ENCODE measurements around the gene FARS2. TPM values are rescaled to one million over a fixed set of nuclear protein-coding genes. Genes with fewer than 3 reads are reported as not detected.

Gene FARS2
- total RNA-seq, 4 donors from 2014 or later, result 10.6 to 24.9 (median 15.2) TPM

DNA sequence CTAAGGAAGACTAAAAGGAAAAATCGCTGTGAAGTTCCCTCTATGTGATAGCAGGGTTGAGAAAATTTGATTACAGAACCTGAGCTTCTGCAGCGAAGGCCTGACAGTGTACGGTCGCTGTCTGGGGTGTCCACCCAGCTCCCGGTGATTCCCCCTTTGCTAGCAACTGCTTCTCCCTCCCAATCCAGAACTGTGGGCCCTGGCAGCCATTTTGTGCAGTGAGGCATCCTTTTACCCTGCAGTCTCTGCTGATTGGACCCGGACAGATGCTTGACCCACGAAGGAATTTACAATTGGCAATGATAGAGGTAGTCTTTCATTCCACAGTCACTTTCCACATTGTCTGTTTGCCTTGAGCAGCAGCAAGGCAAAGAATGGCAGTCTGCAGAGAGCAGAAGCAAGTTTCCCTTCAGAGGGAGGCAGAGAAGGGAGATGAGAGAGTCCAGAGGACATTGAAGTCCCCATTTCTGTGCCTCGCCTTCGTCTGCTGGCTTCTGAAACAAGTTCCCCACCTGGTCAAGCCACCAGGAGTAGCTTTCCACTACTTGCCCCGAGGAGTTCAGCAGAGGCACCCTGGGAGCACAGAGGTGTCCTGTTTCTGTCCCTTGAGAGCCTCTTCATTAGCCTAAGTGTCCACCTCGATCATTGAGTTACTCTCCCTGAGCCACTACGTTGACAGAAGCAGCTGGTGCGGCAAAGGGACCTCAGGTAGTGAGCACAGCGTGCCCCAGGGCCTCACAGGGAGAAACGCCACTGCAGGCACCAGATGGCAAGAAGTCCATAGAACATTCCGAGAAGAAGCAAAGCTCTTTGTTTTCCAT lies 375.1 kb downstream of the FARS2 start:
- Histone ChIP-seq H3K4me3 (no peak overlapping the region), H3K27ac (replicated peaks in 1 of 4) (no peak overlapping the region), H3K4me1 (no peaks in the 10 kb centered on the region), H3K27me3 (no peaks in the 10 kb centered on the region), H3K36me3 (no peaks in the 10 kb centered on the region), H3K9me3 (peaks cover 0 to 11% (median 6%) of the 10 kb centered on the region in 4 donors)
- no peak for DNase-seq (ENCODE audit: extremely low spot score)
- intact Hi-C loops (cut with DNase I), result no loop called here
- WGBS, result 89% methylated on average over 14 of the region's 16 CpGs
- TF ChIP-seq EP300 (IDR thresholded peaks at IDR 0.05), result no peak
- no peak for TF ChIP-seq POLR2A (IDR thresholded peaks at IDR 0.05; ENCODE audit: low read depth)
- no peak for TF ChIP-seq POLR2AphosphoS5 (IDR thresholded peaks at IDR 0.05)
- no peak for TF ChIP-seq CTCF (IDR thresholded peaks at IDR 0.05)

GRCh38 chr6:5637714-5638113 lies 376.4 kb downstream of the FARS2 start:
- H3K4me1 ChIP-seq, result no peaks in the 10 kb centered on the region
- H3K27ac ChIP-seq (replicated peaks in 1 of 4), result no peak overlapping the region
- 95% methylated on average over 5 of the region's 5 CpGs for WGBS
- TF ChIP-seq CTCF (IDR thresholded peaks at IDR 0.05) (no peak), POLR2AphosphoS5 (IDR thresholded peaks at IDR 0.05) (no peak), POLR2A (IDR thresholded peaks at IDR 0.05; ENCODE audit: low read depth) (no peak), EP300 (IDR thresholded peaks at IDR 0.05) (no peak)
- H3K36me3 ChIP-seq, result no peaks in the 10 kb centered on the region
- H3K4me3 ChIP-seq, result no peak overlapping the region
- no peak for DNase-seq (ENCODE audit: extremely low spot score)
- H3K9me3 ChIP-seq, result peaks cover 0 to 11% (median 6%) of the 10 kb centered on the region in 4 donors
- H3K27me3 ChIP-seq, result no peaks in the 10 kb centered on the region
- intact Hi-C loops (cut with DNase I), result no loop called here

- Histone ChIP-seq H3K36me3 (no peaks in the 10 kb centered on the region), H3K4me3 (no peak overlapping the region), H3K27me3 (no peaks in the 10 kb centered on the region), H3K9me3 (peaks cover 0 to 11% (median 6%) of the 10 kb centered on the region in 4 donors), H3K4me1 (no peaks in the 10 kb centered on the region), H3K27ac (replicated peaks in 1 of 4) (no peak overlapping the region)
- TF ChIP-seq CTCF (IDR thresholded peaks at IDR 0.05), result no peak
- WGBS, result 88% methylated on average over 8 of the region's 8 CpGs
- DNase-seq (ENCODE audit: extremely low spot score), result no peak
- intact Hi-C loops (cut with DNase I), result no loop called here
These were observed 377.4 kb downstream of the FARS2 start for GRCh38 chr6:5638666-5639065.

DNA sequence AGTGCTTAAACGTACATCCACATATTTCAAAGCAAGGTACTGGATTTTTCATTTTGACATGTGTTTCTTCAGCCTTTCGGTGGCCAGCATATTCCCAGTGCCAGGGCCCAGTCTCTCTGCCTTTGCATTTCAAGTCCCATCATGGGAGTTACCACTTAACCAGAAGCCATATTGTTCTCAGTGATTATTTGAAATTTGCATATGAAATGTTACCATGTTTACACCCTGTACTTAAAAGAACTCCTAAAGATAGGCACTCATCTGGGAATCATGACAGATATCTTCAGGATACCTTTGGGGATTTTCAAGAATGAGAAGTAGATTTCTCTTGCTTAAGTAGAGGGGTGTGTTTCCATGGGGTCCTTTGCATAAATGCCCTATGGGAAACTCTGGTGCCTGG lies 377.9 kb downstream of the FARS2 start:
- H3K36me3 ChIP-seq, result no peaks in the 10 kb centered on the region
- DNase-seq (ENCODE audit: extremely low spot score), result no peak
- intact Hi-C loops (cut with DNase I), result no loop called here
- no peak overlapping the region for H3K4me3 ChIP-seq
- no peak for TF ChIP-seq EP300 (IDR thresholded peaks at IDR 0.05)
- H3K27ac ChIP-seq (replicated peaks in 1 of 4), result no peak overlapping the region
- H3K27me3 ChIP-seq, result no peaks in the 10 kb centered on the region
- 96% methylated on average over 2 of the region's 2 CpGs for WGBS
- H3K9me3 ChIP-seq, result peaks cover 0 to 11% (median 6%) of the 10 kb centered on the region in 4 donors
- no peaks in the 10 kb centered on the region for H3K4me1 ChIP-seq

- Histone ChIP-seq H3K9me3 (peaks cover 0 to 11% (median 6%) of the 10 kb centered on the region in 4 donors), H3K4me3 (no peak overlapping the region), H3K4me1 (no peaks in the 10 kb centered on the region), H3K36me3 (no peaks in the 10 kb centered on the region), H3K27me3 (no peaks in the 10 kb centered on the region), H3K27ac (replicated peaks in 1 of 4) (no peak overlapping the region)
- WGBS, result 83% methylated on average over 4 of the region's 4 CpGs
- intact Hi-C loops (cut with DNase I), result no loop called here
- TF ChIP-seq CTCF (IDR thresholded peaks at IDR 0.05) (no peak), POLR2AphosphoS5 (IDR thresholded peaks at IDR 0.05) (no peak), EP300 (IDR thresholded peaks at IDR 0.05) (no peak), POLR2A (IDR thresholded peaks at IDR 0.05; ENCODE audit: low read depth) (no peak)
- no peak for DNase-seq (ENCODE audit: extremely low spot score)
These were observed 379.3 kb downstream of the FARS2 start for GRCh38 chr6:5640614-5641013.
